ENCODE measurements around the gene BMP3.
"Not testable (repeated sequence)": the region's sequence is repeated elsewhere in the genome, so short reads cannot be mapped to it uniquely, and the experiment has no call there.

BMP3 gene

GRCh38 chr4:81030061-81030980 lies at the start of gene BMP3:
TSS of gene BMP3 (plus strand) at chr4:81030708. CDS start at chr4:81031285, 577 bp downstream.
- Histone ChIP-seq H3K4me1 (no peaks in the 10 kb centered on the region), H3K27me3 (ENCODE audit: low read depth) (peaks cover 5% of the 10 kb centered on the region; the same call in 1 of the 2 replicates), H3K4me3 (no peak within 1 kb of the TSS), H3K9me3 (no peaks in the 10 kb centered on the region), H3K36me3 (replicated peaks) (no peaks in the 10 kb centered on the region)
- in situ Hi-C loops (cut with MboI; ENCODE audit: low sequenced_read_pairs) = loop anchor here (25.0 kb wide), 1 partner anchor 818 kb away; no protein-coding TSS in a partner anchor
- peak in 1 of 2 experiments; percentile 10 for DNase-seq (ENCODE audit: low spot score in 2 of 2)

DNA sequence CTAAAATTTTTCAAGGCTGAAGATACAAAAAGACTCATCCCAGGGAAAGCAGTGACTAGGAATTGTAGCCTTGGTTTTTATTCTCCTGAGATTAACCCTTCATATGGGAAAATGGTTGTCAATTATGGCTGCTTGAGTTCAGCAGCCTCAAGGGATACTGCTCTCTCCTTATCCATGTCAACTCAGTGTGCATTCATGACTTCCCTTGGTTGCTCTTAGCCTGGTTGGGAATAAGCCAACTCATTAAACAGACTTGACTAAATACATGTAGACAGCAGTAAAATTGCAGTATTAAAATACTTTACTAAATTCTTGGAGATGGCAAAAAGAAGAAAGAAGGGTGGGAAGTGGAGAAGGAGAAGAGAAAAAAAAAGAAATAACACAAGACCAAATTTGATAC lies 44.5 kb upstream of the BMP3 start:
- Histone ChIP-seq H3K9me3 (no peaks in the 10 kb centered on the region), H3K27me3 (ENCODE audit: low read depth) (no peaks in the 10 kb centered on the region), H3K4me1 (no peaks in the 10 kb centered on the region), H3K36me3 (replicated peaks) (no peaks in the 10 kb centered on the region), H3K4me3 (no peak overlapping the region)
- in situ Hi-C loops (cut with MboI; ENCODE audit: low sequenced_read_pairs) = no loop called here
- no peak for DNase-seq (ENCODE audit: low spot score in 2 of 2)

GRCh38 chr4:80989921-80990544 lies 40.5 kb upstream of the BMP3 start:
- no peaks in the 10 kb centered on the region for H3K36me3 ChIP-seq (replicated peaks)
- in situ Hi-C loops (cut with MboI; ENCODE audit: low sequenced_read_pairs) = no loop called here

DNA sequence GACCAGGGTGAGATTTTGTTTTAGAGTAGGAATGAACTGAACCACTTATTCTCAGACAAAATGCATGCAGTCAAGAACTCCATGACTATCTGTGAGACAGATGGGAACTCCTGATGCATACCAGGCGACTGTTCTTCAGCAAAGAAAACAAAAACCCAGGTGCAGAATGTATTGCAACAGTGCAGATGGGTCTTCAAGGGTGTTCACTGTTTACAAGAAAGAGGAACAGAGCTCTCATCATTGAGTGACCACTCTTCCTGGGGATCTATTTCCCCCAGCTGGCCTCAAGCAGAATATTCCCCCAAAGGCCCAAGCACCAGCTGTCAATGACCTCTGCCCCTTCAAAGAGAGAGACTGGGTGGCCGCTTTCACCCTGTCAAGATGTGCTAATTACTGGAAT lies 39.7 kb upstream of the BMP3 start:
- no peaks in the 10 kb centered on the region for H3K9me3 ChIP-seq
- no peak for DNase-seq (ENCODE audit: low spot score in 2 of 2)
- no peaks in the 10 kb centered on the region for H3K36me3 ChIP-seq (replicated peaks)
- no peaks in the 10 kb centered on the region for H3K4me1 ChIP-seq
- no peak overlapping the region for H3K4me3 ChIP-seq
- in situ Hi-C loops (cut with MboI; ENCODE audit: low sequenced_read_pairs) = no loop called here
- no peaks in the 10 kb centered on the region for H3K27me3 ChIP-seq (ENCODE audit: low read depth)

More at GRCh38 chr4:80989921-80990544, 40.5 kb upstream of the BMP3 start:
- peak; percentile 43 to 64 for DNase-seq (ENCODE audit: low spot score in 2 of 2)
- Histone ChIP-seq H3K4me1 (no peaks in the 10 kb centered on the region), H3K9me3 (no peaks in the 10 kb centered on the region), H3K27me3 (ENCODE audit: low read depth) (no peaks in the 10 kb centered on the region), H3K4me3 (no peak overlapping the region)

DNA sequence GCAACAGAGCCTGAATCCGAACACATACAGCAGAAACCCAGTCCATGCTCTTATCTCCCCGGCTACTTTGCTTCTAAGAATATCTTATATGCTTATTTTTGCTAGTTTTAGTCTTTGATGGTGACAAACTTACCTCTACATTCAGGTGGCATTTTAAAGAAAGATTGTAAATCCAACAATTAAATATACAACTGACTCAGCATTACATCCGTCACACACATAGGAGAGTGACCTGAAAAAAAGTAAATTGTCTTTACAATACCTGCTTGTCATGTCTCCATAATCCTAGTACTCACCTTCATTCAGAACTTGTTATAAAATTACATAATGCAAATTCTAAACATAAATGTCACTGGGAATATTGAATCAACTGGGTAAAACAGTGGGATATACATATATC lies 30.6 kb upstream of the BMP3 start:
- no peak overlapping the region for H3K4me3 ChIP-seq
- H3K36me3 ChIP-seq (replicated peaks) = no peaks in the 10 kb centered on the region
- no peaks in the 10 kb centered on the region for H3K4me1 ChIP-seq
- H3K27me3 ChIP-seq (ENCODE audit: low read depth) = no peaks in the 10 kb centered on the region
- in situ Hi-C loops (cut with MboI; ENCODE audit: low sequenced_read_pairs) = no loop called here
- no peak for DNase-seq (ENCODE audit: low spot score in 2 of 2)
- H3K9me3 ChIP-seq = no peaks in the 10 kb centered on the region

GRCh38 chr4:81003597-81004111 lies 26.9 kb upstream of the BMP3 start:
- DNase-seq (ENCODE audit: low spot score in 2 of 2) = no peak
- H3K36me3 ChIP-seq (replicated peaks) = no peaks in the 10 kb centered on the region
- H3K27me3 ChIP-seq (ENCODE audit: low read depth) = no peaks in the 10 kb centered on the region
- in situ Hi-C loops (cut with MboI; ENCODE audit: low sequenced_read_pairs) = no loop called here
- H3K9me3 ChIP-seq = no peaks in the 10 kb centered on the region
- no peaks in the 10 kb centered on the region for H3K4me1 ChIP-seq
- H3K4me3 ChIP-seq = no peak overlapping the region

GRCh38 chr4:81007417-81007816 lies 23.1 kb upstream of the BMP3 start:
- no peaks in the 10 kb centered on the region for H3K27me3 ChIP-seq (ENCODE audit: low read depth)

GRCh38 chr4:81016566-81016965 lies 13.9 kb upstream of the BMP3 start:
- H3K4me3 ChIP-seq; in situ Hi-C loops (cut with MboI; ENCODE audit: low sequenced_read_pairs); H3K9me3 ChIP-seq; H3K36me3 ChIP-seq (replicated peaks); H3K4me1 ChIP-seq; H3K27me3 ChIP-seq (ENCODE audit: low read depth); DNase-seq (ENCODE audit: low spot score in 2 of 2): not testable (repeated sequence)

More at GRCh38 chr4:81007417-81007816, 23.1 kb upstream of the BMP3 start:
- Histone ChIP-seq H3K9me3 (no peaks in the 10 kb centered on the region; the same call in 1 of the 2 replicates), H3K4me3 (no peak overlapping the region), H3K36me3 (replicated peaks) (no peaks in the 10 kb centered on the region), H3K4me1 (no peaks in the 10 kb centered on the region)
- in situ Hi-C loops (cut with MboI; ENCODE audit: low sequenced_read_pairs) = no loop called here
- DNase-seq (ENCODE audit: low spot score in 2 of 2) = no peak

- Histone ChIP-seq H3K4me1 (no peaks in the 10 kb centered on the region), H3K4me3 (no peak overlapping the region), H3K27me3 (ENCODE audit: low read depth) (no peaks in the 10 kb centered on the region), H3K9me3 (no peaks in the 10 kb centered on the region), H3K36me3 (replicated peaks) (no peaks in the 10 kb centered on the region)
- in situ Hi-C loops (cut with MboI; ENCODE audit: low sequenced_read_pairs) = no loop called here
- DNase-seq (ENCODE audit: low spot score in 2 of 2) = no peak
Measured at GRCh38 chr4:81019006-81019405, 11.5 kb upstream of the BMP3 start.

DNA sequence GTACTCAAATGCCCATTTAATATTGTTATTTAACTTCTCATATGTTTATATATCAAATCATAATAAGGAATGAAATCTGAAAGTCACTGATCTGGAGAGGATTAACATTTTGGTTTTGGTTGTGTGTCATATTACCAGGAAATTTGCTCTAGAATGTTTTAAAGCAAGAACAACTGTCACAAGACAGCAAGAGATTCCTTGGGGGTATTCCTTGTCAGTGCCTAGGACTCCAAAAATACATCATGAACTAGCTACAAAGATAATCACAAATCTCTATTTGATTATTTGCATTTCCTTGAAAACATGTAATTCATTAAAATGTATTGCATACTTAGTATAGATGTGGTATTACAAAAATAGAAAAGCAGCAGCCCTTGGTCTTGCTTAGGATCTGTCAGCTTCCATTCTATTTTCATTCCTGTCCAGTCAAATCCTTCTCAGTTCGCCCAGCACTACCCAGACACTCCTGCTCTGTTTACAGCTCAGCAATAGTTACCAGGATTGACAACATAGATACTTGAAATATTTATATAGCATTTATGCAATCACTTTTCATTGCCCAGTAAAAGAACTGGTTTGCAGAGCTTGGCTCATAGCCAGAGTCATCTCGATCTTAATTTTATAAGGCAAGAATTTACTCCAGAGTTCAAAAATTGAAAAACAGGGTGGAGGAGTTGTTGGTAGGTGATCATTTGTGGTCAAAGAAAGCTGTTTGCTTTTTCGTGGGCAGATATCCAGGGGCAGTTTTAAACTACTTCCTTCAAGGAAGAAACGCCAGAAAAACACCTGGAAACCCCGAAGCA lies 9.2 kb upstream of the BMP3 start:
- no peaks in the 10 kb centered on the region for H3K36me3 ChIP-seq (replicated peaks)
- no peaks in the 10 kb centered on the region for H3K9me3 ChIP-seq
- no peaks in the 10 kb centered on the region for H3K27me3 ChIP-seq (ENCODE audit: low read depth)
- no peak for DNase-seq (ENCODE audit: low spot score in 2 of 2)
- in situ Hi-C loops (cut with MboI; ENCODE audit: low sequenced_read_pairs) = no loop called here
- H3K4me3 ChIP-seq = no peak overlapping the region
- no peaks in the 10 kb centered on the region for H3K4me1 ChIP-seq

DNA sequence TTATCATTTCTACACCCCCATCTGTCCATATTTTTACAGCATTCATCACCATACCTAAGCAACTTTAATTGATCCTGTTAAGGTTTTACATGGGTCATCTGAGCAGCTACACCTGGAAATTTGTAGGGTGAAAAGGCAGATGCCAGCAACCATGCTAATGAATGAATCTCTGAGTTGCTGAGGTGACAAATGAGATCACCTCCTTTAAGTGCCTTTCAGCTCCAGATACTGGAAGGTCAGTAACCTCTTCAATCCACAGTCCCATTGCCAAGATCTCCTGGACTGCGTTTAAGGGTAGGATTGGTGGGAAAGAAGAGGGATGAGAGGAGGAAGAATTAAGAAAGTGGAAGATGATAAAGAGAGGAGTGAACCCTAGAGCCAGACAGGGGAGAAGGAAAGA lies 8.5 kb upstream of the BMP3 start:
- no peaks in the 10 kb centered on the region for H3K4me1 ChIP-seq
- no peak overlapping the region for H3K4me3 ChIP-seq
- no peaks in the 10 kb centered on the region for H3K9me3 ChIP-seq
- no peaks in the 10 kb centered on the region for H3K36me3 ChIP-seq (replicated peaks)
- no peaks in the 10 kb centered on the region for H3K27me3 ChIP-seq (ENCODE audit: low read depth)
- DNase-seq (ENCODE audit: low spot score in 2 of 2) = no peak
- in situ Hi-C loops (cut with MboI; ENCODE audit: low sequenced_read_pairs) = no loop called here

DNA sequence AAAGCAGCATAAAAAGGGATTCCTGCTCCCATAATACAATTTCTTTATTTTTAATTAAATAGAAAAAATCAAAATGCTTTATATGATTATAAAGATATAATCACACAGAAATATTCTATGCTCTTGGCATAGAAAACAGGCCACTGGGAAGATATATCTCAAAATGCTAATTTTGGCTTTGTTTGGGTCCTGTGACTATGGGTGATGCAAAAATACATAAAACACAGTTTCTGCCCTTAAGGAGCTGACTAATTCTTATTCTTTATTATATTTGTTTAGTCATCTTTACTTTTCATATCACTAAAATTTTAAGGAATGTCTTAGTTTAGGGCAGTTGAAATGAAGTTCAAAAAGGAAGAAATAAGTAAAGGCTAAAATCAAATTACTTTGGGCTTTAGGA lies 7.0 kb upstream of the BMP3 start:
- DNase-seq (ENCODE audit: low spot score in 2 of 2) = no peak
- H3K27me3 ChIP-seq (ENCODE audit: low read depth) = no peaks in the 10 kb centered on the region
- H3K4me1 ChIP-seq = no peaks in the 10 kb centered on the region
- in situ Hi-C loops (cut with MboI; ENCODE audit: low sequenced_read_pairs) = no loop called here
- H3K9me3 ChIP-seq = no peaks in the 10 kb centered on the region
- H3K4me3 ChIP-seq = no peak overlapping the region
- H3K36me3 ChIP-seq (replicated peaks) = no peaks in the 10 kb centered on the region

DNA sequence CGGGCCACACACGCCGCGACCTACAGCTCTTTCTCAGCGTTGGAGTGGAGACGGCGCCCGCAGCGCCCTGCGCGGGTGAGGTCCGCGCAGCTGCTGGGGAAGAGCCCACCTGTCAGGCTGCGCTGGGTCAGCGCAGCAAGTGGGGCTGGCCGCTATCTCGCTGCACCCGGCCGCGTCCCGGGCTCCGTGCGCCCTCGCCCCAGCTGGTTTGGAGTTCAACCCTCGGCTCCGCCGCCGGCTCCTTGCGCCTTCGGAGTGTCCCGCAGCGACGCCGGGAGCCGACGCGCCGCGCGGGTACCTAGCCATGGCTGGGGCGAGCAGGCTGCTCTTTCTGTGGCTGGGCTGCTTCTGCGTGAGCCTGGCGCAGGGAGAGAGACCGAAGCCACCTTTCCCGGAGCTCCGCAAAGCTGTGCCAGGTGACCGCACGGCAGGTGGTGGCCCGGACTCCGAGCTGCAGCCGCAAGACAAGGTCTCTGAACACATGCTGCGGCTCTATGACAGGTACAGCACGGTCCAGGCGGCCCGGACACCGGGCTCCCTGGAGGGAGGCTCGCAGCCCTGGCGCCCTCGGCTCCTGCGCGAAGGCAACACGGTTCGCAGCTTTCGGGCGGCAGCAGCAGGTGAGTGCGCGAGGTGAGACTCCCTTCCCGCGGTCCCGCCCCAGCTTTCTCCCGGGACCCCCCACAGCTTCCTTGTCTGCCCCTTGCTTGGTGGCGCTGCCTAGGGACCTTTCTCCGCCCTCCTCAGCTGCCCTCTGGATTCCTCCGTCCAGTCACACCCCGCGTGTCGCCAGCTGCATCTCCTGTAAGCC lies 678 bp downstream of the BMP3 start:
- Histone ChIP-seq H3K9me3 (no peaks in the 10 kb centered on the region), H3K4me1 (no peaks in the 10 kb centered on the region), H3K4me3 (no peak overlapping the region), H3K36me3 (replicated peaks) (no peaks in the 10 kb centered on the region), H3K27me3 (ENCODE audit: low read depth) (peaks cover 6% of the 10 kb centered on the region; the same call in 1 of the 2 replicates)
- in situ Hi-C loops (cut with MboI; ENCODE audit: low sequenced_read_pairs) = loop anchor here (25.0 kb wide), 1 partner anchor 819 kb away; no protein-coding TSS in a partner anchor
- no peak for DNase-seq (ENCODE audit: low spot score in 2 of 2)
